IMR-90 (cell line): ENCODE results near the gene TBC1D22B. TPM values are rescaled to one million over a fixed set of nuclear protein-coding genes. Genes with fewer than 3 reads are reported as not detected.

Experiments used
- ATAC-seq: fragments of 200-7000 bp; cut with Tn5 transposase; 2 replicates; pipeline ENCODE4 v1.9.1; 2020; ENCODE audit warnings: low read depth, mild to moderate bottlenecking, moderate library complexity
- BruUV-seq: library from RNA; stranded (reverse); fragments of 400-500 nt; replicated peaks from 2 replicates; lab custom pipeline; 2021; lab: Mats Ljungman, UMichigan
- CTCF ChIA-PET: fragments of 300-600 bp; formaldehyde crosslinking; extraction: SDS; loops from one replicate; lab custom pipeline; 2021; ENCODE audit warnings: antibody characterized with exemption; lab: Yijun Ruan, JAX
- POLR2A ChIA-PET: fragments of 300-600 bp; sonication (Branson Sonifier 250); formaldehyde crosslinking; loops from one replicate; lab custom pipeline; 2022; ENCODE audit warnings: antibody characterized with exemption; ENCODE audit not compliant: unreplicated experiment; lab: Charles Lee
- DNase-seq: peaks from one replicate; pipeline ENCODE4 v3.0.0; 2013
- H2AFZ ChIP-seq: replicated peaks from 2 replicates; pipeline ENCODE3; 2013; ENCODE audit warnings: low read length, mild to moderate bottlenecking; ENCODE audit not compliant: poor library complexity
- H2AK5ac ChIP-seq: 2 replicates; pipeline ENCODE4 v1.6.1; 2013; ENCODE audit warnings: low read depth, low read length, inconsistent platforms
- H2AK9ac ChIP-seq: replicated peaks from 2 replicates; pipeline ENCODE3; 2013; ENCODE audit warnings: mild to moderate bottlenecking, low read depth, low read length, moderate library complexity; ENCODE audit not compliant: poor library complexity
- H2BK120ac ChIP-seq: 2 replicates; pipeline ENCODE4 v1.6.1; 2013; ENCODE audit warnings: low read depth, low read length, inconsistent platforms
- H2BK15ac ChIP-seq: 3 replicates; pipeline ENCODE4 v1.6.1; 2013; ENCODE audit warnings: low read depth, low read length, inconsistent platforms
- H2BK20ac ChIP-seq: 2 replicates; pipeline ENCODE4 v1.6.1; 2013; ENCODE audit warnings: low read depth, mild to moderate bottlenecking, inconsistent platforms, low read length, moderate library complexity
- H2BK5ac ChIP-seq: 2 replicates; pipeline ENCODE4 v1.6.1; 2013; ENCODE audit warnings: mild to moderate bottlenecking, low read depth, low read length, inconsistent platforms; ENCODE audit not compliant: poor library complexity, severe bottlenecking
- H3K14ac ChIP-seq: replicated peaks from 2 replicates; pipeline ENCODE4 v1.6.1; 2013; ENCODE audit warnings: low read depth, low read length, inconsistent platforms
- H3K18ac ChIP-seq: 2 replicates; pipeline ENCODE4 v1.6.1; 2013; ENCODE audit warnings: low read depth, low read length, control low read depth
- H3K23ac ChIP-seq: 2 replicates; pipeline ENCODE4 v1.6.1; 2013; ENCODE audit warnings: low read depth, low read length, inconsistent platforms
- H3K27ac ChIP-seq: 2 replicates; pipeline ENCODE4 v1.5.1; 2013; ENCODE audit warnings: mild to moderate bottlenecking, control low read depth, low read length; ENCODE audit not compliant: insufficient read depth
- H3K27me3 ChIP-seq: 2 replicates; pipeline ENCODE4 v1.6.1; 2013; ENCODE audit warnings: low read length; ENCODE audit not compliant: control insufficient read depth, insufficient read depth
- H3K36me3 ChIP-seq: 2 replicates; pipeline ENCODE4 v1.6.1; 2013; ENCODE audit warnings: low read length, mixed read lengths; ENCODE audit not compliant: control insufficient read depth, insufficient read depth
- H3K4ac ChIP-seq: 2 replicates; pipeline ENCODE4 v1.6.1; 2013; ENCODE audit warnings: low read depth, low read length, inconsistent platforms
- H3K4me1 ChIP-seq: 2 replicates; pipeline ENCODE4 v1.6.1; 2013; ENCODE audit warnings: low read length, mixed read lengths; ENCODE audit not compliant: control insufficient read depth, insufficient read depth
- H3K4me2 ChIP-seq: 2 replicates; pipeline ENCODE4 v1.6.1; 2013; ENCODE audit warnings: low read depth, mild to moderate bottlenecking, control low read depth, low read length, moderate library complexity
- H3K4me3 ChIP-seq: 2 replicates; pipeline ENCODE4 v1.5.1; 2013; ENCODE audit warnings: low read depth, mild to moderate bottlenecking, control low read depth, low read length, moderate library complexity; ENCODE audit not compliant: insufficient read depth
- H3K56ac ChIP-seq: 2 replicates; pipeline ENCODE4 v1.6.1; 2013; ENCODE audit warnings: low read length, inconsistent platforms; ENCODE audit not compliant: insufficient read depth; ENCODE audit errors: extremely low read depth
- H3K79me1 ChIP-seq, 2 experiments: 2 replicates each; pipeline ENCODE4 v1.6.1; 2013; ENCODE audit warnings: low read length in 2 of 2, inconsistent platforms in 1 of 2, low read depth in 1 of 2
- H3K9ac ChIP-seq: 2 replicates; pipeline ENCODE4 v1.6.1; 2013; ENCODE audit warnings: low read depth, low read length, control low read depth
- H3K9me1 ChIP-seq: 2 replicates; pipeline ENCODE4 v1.6.1; 2013; ENCODE audit warnings: low read length, inconsistent platforms; ENCODE audit not compliant: insufficient read depth
- H3K9me3 ChIP-seq: 2 replicates; pipeline ENCODE4 v1.6.1; 2013; ENCODE audit warnings: low read length; ENCODE audit not compliant: control insufficient read depth, insufficient read depth
- H4K20me1 ChIP-seq: 2 replicates; pipeline ENCODE4 v1.6.1; 2013; ENCODE audit warnings: low read length, inconsistent platforms; ENCODE audit not compliant: insufficient read depth
- H4K5ac ChIP-seq: 2 replicates; pipeline ENCODE4 v1.6.1; 2013; ENCODE audit warnings: mild to moderate bottlenecking, low read depth, low read length, control low read depth
- H4K8ac ChIP-seq, 2 experiments: 2 replicates each; pipeline ENCODE4 v1.6.1; 2013; ENCODE audit warnings: low read depth in 2 of 2, low read length in 2 of 2, control low read depth in 1 of 2, inconsistent platforms in 1 of 2
- H4K91ac ChIP-seq: 2 replicates; pipeline ENCODE4 v1.6.1; 2013; ENCODE audit warnings: low read depth, low read length, inconsistent platforms; ENCODE audit not compliant: insufficient read depth
- CTCF ChIP-seq: conservative IDR thresholded peaks from 2 replicates; pipeline ENCODE4 v1.5.1; 2012; ENCODE audit warnings: mild to moderate bottlenecking, low read depth, low read length, improper control_type of control experiment
- MXI1 ChIP-seq: IDR thresholded peaks from 2 replicates; pipeline ENCODE4 v1.6.1; 2012; ENCODE audit warnings: low read depth, mild to moderate bottlenecking, low read length, moderate library complexity, borderline replicate concordance
- POLR2A ChIP-seq: IDR thresholded peaks from 2 replicates; pipeline ENCODE4 v1.6.1; 2012; ENCODE audit warnings: mild to moderate bottlenecking, low read depth, low read length
- RAD21 ChIP-seq: IDR thresholded peaks from 2 replicates; pipeline ENCODE4 v1.6.1; 2012; ENCODE audit warnings: low read length, improper control_type of control experiment
- RCOR1 ChIP-seq: IDR thresholded peaks from 2 replicates; pipeline ENCODE4 v1.6.1; 2012; ENCODE audit warnings: mild to moderate bottlenecking, low read length, improper control_type of control experiment; ENCODE audit not compliant: insufficient replicate concordance
- WGBS, 2 experiments: methylation state at CpG; one replicate each; pipeline versions ENCODE4 v1.1.5 to v1.1.7; 2013; ENCODE audit warnings: missing lambda C conversion rate in 2 of 2; ENCODE audit not compliant: insufficient read length in 1 of 2; ENCODE audit errors: extremely low coverage in 2 of 2; 5-methylcytosine and 5-hydroxymethylcytosine counted together
- dilution Hi-C: fragments of 300-500 bp; cut with HindIII; formaldehyde crosslinking; loops from one replicate; pipeline ENCODE4 v1.14.3; 2018; ENCODE audit warnings: low sequenced_read_pairs; ENCODE audit not compliant: unreplicated experiment
- in situ Hi-C: fragments of 300-500 bp; cut with MboI; formaldehyde crosslinking; loops from 3 replicates; pipeline ENCODE4 v1.14.3; 2019; ENCODE audit warnings: low sequenced_read_pairs, inconsistent platforms, mixed read lengths
- intact Hi-C: fragments of 100-400 bp; cut with micrococcal nuclease; formaldehyde crosslinking; loops from 2 replicates; pipeline ENCODE4 v1.10.0; 2022
- polyA plus RNA-seq, 3 experiments: library from polyadenylated mRNA; depleted of rRNA; stranded (reverse); fragments of >200 nt; gene quantifications; 2 replicates each; pipeline ENCODE4 v1.2.3, GENCODE V29; 2012; ENCODE audit warnings: low replicate concordance in 1 of 3
- total RNA-seq: library from RNA; depleted of rRNA; stranded (reverse); fragments of >200 nt; gene quantifications from 2 replicates; pipeline ENCODE4 v1.2.3, GENCODE V29; 2012

Gene TBC1D22B
- total and polyA plus RNA-seq, 2 of the 4 experiments (the other 2 are of a cell fraction) = 6.6 to 7.5 TPM

- dilution Hi-C loops = no loop called here
- H3K14ac ChIP-seq = no peak overlapping the region
- BruUV-seq = no TSS peak
- H3K27ac ChIP-seq = no peak overlapping the region
- H3K4me1 ChIP-seq = no peaks in the 10 kb centered on the region
- CTCF ChIA-PET = no interaction called here
- no peak overlapping the region for H3K4me3 ChIP-seq
- H2BK15ac ChIP-seq = no peak overlapping the region
- no peak overlapping the region for H4K91ac ChIP-seq
- H3K9me1 ChIP-seq = peaks cover 3% of the 10 kb centered on the region; the same call in 1 of the 2 replicates
- POLR2A ChIA-PET = no interaction called here
- no peak overlapping the region for H3K56ac ChIP-seq
- WGBS, 2 experiments = 100% methylated on average over 2 of the region's 3 CpGs; no CpG with 5 or more reads in 1 of the 2 experiments
- no peaks in the 10 kb centered on the region for H3K27me3 ChIP-seq
- no peak overlapping the region for H2AK5ac ChIP-seq
- H3K9me3 ChIP-seq = no peaks in the 10 kb centered on the region
- peaks cover 13% of the 10 kb centered on the region for H3K36me3 ChIP-seq
- H3K4me2 ChIP-seq = no peak overlapping the region
- no peak overlapping the region for H2BK120ac ChIP-seq
- no peak overlapping the region for H4K5ac ChIP-seq
- in situ Hi-C loops = no loop called here
- no peak overlapping the region for H3K18ac ChIP-seq
- H3K4ac ChIP-seq = no peak overlapping the region
- no peak overlapping the region for H2BK5ac ChIP-seq
- no peak overlapping the region for H2BK20ac ChIP-seq
- no peak for DNase-seq
- H4K20me1 ChIP-seq = peaks cover 15% of the 10 kb centered on the region; the same call in 1 of the 2 replicates
- H3K23ac ChIP-seq = no peak overlapping the region
- TF ChIP-seq POLR2A = no peak
- TF ChIP-seq RAD21 = no peak
- TF ChIP-seq CTCF = no peak
- no peak for TF ChIP-seq MXI1
- TF ChIP-seq RCOR1 = no peak
- no peak overlapping the region for H4K8ac ChIP-seq
- intact Hi-C loops = no loop called here
- H3K9ac ChIP-seq = no peak overlapping the region
- no peak overlapping the region for H2AFZ ChIP-seq
- no peak overlapping the region for H2AK9ac ChIP-seq
- no peak for ATAC-seq
- peaks cover 43 to 64% of the 10 kb centered on the region in 2 experiments for H3K79me1 ChIP-seq
These were observed 101.5 kb downstream of the TBC1D22B start for GRCh38 chr6:37359039-37359438.
